ENCODE results near the gene MYO3B.

MYO3B gene

DNA sequence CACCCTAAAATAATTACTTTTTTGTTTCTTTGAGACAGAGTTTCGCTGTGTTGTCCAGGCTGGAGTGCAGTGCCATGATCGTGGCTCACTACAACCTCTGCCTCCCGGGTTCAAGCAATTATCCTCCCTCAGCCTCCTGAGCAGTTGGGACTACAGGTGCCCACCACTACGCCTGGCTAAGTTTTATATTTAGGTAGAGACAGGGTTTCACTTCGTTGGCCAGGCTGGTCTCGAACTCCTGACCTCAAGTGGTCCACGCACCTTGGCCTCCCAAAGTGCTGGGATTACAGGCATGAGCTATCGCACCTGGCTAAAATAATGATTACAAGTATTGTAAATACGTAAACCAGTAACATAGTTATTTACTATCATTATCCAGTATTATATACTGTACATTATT lies 279.8 kb downstream of the MYO3B start:
- DNase-seq (ENCODE audit: low spot score): no peak
- in situ Hi-C loops (cut with MboI; ENCODE audit: low sequenced_read_pairs, unreplicated experiment): no loop called here
- TF ChIP-seq, protein P1, sequence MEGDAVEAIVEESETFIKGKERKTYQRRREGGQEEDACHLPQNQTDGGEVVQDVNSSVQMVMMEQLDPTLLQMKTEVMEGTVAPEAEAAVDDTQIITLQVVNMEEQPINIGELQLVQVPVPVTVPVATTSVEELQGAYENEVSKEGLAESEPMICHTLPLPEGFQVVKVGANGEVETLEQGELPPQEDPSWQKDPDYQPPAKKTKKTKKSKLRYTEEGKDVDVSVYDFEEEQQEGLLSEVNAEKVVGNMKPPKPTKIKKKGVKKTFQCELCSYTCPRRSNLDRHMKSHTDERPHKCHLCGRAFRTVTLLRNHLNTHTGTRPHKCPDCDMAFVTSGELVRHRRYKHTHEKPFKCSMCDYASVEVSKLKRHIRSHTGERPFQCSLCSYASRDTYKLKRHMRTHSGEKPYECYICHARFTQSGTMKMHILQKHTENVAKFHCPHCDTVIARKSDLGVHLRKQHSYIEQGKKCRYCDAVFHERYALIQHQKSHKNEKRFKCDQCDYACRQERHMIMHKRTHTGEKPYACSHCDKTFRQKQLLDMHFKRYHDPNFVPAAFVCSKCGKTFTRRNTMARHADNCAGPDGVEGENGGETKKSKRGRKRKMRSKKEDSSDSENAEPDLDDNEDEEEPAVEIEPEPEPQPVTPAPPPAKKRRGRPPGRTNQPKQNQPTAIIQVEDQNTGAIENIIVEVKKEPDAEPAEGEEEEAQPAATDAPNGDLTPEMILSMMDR (IDR thresholded peaks at IDR 0.05; ENCODE audit: borderline replicate concordance, control extremely low read depth, extremely low read depth, insufficient read depth, missing control alignments): no peak

DNA sequence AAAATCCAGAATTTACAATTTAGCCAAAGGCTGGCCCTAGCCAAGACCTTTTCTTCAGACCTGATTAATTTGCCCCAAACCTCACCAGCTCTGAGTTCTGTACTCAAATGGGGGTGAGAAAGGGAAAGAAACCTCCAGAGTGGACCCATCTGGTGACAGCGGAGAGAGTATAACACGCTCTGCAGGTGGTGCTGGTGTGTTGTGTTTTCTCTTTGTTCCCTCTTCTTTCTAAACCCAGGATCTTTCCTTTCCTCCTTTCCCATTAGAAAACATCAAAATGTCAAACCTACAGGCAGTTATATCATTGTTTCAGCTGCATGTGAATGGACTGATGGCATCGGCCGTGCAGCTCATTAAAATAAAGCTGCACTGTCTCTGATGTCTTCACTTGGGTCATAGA lies 283.9 kb downstream of the MYO3B start:
- in situ Hi-C loops (cut with MboI; ENCODE audit: low sequenced_read_pairs, unreplicated experiment): no loop called here
- TF ChIP-seq, protein P1 (IDR thresholded peaks at IDR 0.05; ENCODE audit: borderline replicate concordance, control extremely low read depth, extremely low read depth, insufficient read depth, missing control alignments): no peak
- no peak for DNase-seq (ENCODE audit: low spot score)

DNA sequence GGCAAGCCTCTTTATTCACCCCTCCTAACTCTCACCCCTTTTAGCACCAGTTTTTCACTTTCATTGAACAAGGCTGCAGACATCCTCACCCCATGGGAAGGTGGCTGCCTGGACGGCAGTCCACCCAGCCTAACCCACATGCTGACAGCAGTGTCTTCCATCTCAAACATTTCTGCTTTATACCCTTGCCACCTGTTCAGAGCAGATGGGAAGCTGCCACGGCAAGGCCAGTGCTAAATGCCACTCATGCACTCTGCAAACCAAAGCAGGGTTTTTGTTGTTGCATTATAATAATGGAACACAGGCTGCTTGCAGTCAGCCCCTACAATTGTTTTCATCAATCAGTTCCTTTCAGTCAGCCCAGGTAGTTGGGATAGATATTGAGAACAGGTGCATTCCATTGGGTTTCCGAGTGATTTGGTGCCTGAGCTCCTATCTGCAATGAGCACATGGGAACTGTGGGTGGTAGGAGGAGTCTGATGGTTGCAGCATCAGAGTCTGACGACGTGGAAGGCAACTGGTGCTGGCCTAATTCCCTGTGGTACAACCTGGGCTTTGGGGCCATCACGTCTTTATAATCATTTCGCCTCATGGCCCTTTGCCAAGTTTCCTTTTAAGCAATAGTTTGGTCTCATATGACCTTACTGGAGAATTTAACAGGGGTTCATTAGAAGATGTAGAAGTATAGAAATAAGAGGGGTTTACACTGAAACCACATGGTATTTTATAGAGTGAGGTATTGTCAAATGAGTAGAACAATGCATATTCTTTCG lies 284.7 kb downstream of the MYO3B start:
- in situ Hi-C loops (cut with MboI; ENCODE audit: low sequenced_read_pairs, unreplicated experiment): no loop called here
- TF ChIP-seq, protein P1 (IDR thresholded peaks at IDR 0.05; ENCODE audit: borderline replicate concordance, control extremely low read depth, extremely low read depth, insufficient read depth, missing control alignments): no peak
- no peak for DNase-seq (ENCODE audit: low spot score)

DNA sequence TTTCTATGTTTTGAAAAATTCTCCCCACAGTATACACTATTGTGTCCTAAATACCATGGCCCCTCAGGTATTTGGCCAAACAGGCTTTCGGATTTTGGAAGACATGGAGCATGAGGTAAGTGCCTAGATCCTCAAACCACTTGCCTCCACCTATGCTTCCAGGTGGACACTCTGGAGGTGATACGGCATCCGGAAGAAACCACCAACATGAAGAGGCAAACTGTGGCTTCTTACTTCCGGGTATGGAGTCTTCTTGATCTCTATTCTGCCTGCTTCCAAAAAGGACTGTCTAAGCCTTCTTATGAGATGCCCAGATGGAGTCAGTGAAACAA lies 285.2 kb downstream of the MYO3B start:
- no peak for DNase-seq (ENCODE audit: low spot score)
- TF ChIP-seq, protein P1 (IDR thresholded peaks at IDR 0.05; ENCODE audit: borderline replicate concordance, control extremely low read depth, extremely low read depth, insufficient read depth, missing control alignments): no peak
- in situ Hi-C loops (cut with MboI; ENCODE audit: low sequenced_read_pairs, unreplicated experiment): no loop called here

DNA sequence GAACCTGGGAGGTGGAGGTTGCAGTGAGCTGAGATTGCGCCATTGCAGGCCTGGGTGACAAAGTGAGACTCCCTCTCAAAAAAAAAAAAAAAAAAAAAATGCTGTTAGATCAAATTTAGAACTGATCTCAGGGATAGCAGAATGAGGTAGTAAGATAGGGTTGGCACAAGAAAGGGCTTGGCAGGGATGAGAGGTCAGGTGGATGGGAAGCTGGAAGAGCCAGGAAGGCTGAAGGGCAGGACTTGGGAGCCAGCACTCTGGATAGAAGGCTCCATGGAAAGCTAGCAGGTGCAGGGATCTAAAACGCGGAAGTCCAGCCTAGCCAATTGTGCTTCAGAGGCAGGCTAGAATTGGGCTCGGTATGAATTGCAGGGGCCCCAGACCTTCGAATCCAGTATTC lies 286.3 kb downstream of the MYO3B start:
- no peak for DNase-seq (ENCODE audit: low spot score)
- TF ChIP-seq, protein P1 (IDR thresholded peaks at IDR 0.05; ENCODE audit: borderline replicate concordance, control extremely low read depth, extremely low read depth, insufficient read depth, missing control alignments): no peak
- in situ Hi-C loops (cut with MboI; ENCODE audit: low sequenced_read_pairs, unreplicated experiment): no loop called here

DNA sequence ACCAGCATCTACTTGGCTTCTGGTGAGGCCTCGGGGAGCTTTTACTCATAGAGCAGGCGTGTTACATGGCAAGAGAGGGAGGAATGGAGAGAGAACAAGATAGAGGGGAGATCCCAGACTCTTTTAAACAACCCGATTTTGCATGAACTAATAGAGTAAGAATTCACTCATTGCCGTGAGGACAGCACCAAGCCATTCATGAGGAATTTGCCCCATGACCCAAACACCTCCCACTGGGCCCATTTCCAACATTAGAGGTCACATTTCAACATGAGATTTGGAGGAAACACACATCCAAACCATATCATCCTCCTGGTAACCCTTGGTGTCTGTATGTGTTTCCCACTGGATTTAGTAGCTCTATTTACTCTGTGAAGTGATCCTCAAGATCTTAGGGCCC lies 287.3 kb downstream of the MYO3B start:
- no peak for DNase-seq (ENCODE audit: low spot score)
- in situ Hi-C loops (cut with MboI; ENCODE audit: low sequenced_read_pairs, unreplicated experiment): no loop called here
- TF ChIP-seq, protein P1 (IDR thresholded peaks at IDR 0.05; ENCODE audit: borderline replicate concordance, control extremely low read depth, extremely low read depth, insufficient read depth, missing control alignments): no peak
